ENCODE measurements around the gene MOCS3.

The MOCS3 gene

DNA sequence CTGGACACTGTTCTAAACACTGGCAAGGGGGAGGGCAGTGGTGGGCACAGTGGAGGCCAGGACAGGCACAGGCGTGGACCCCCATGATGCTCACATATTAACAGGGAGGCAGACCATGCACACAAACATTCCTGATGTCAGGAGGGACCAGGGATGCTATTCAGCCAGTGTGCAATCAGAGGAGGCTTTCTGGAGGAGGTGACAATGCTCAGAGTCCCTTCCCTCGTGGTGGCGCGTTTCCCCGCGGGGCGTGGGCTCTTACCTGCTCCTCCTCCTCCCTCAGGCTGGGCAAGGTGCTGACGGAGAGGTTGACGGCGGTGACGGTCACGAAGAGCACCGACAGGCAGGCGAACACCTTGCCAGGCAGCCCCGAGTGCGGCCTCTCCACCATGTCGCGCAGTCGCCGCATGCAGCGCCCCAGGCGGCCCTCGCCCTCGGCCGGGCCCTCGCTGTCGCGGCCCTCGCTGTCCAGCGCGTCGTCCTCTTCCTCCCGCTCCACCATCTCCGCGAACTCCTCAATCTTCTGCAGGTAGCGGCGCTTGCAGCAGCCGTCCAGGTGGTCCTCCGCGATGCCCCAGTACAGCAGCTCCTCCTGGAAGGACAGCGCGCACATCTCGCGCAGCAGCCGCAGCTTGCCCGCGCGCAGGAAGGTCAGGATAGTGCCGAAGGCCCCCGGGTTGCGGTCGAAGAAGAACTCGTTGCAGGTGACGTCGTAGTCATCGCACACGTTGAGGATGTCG, 50.9 kb downstream of the MOCS3 start:
- DNase-seq (ENCODE audit: low read depth in 4 of 4, low spot score in 1 of 4): no peak

DNA sequence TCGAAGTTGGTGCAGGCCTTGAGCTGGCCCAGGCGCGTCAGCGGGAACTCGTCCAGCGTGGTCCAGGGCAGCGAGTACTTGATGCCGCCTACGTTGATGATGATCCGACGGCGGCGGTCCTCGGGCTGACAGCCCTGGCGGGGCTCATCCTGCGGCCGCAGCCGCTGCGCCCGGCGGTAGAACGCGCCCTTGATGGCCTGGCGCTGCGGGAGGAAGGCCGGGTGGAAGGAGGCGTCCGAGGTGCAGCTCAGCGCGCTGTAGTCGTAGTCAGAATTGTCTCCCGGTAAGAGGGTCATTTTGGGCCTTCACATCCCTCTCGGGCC, 51.4 kb downstream of the MOCS3 start:
- no peak for DNase-seq (ENCODE audit: low read depth in 4 of 4, low spot score in 1 of 4)

- no peak for DNase-seq (ENCODE audit: low read depth in 4 of 4, low spot score in 1 of 4)
Measured at GRCh38 chr20:51010932-51011331, 52.3 kb downstream of the MOCS3 start.

- DNase-seq (ENCODE audit: low read depth in 4 of 4, low spot score in 1 of 4): no peak
Measured at GRCh38 chr20:51011479-51011878, 52.9 kb downstream of the MOCS3 start.

DNA sequence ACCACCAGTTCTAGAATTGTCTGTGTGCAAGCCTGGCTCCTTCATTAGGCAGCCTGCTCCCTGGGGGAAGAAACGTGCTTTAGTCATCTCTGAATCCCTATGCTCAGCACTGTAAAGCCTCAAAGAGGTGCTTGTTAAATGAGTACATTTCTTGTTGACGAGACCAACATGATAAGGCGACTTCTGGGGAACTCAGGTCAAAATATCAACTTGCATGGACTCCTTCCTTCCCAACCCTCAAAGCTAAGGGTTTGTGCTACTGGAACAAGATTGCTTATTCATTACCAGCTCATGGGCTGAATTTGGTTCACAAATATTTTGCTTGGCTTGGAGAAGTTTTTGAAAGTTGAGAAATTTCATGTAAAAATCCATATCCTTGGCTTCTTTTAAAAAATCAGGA, 53.7 kb downstream of the MOCS3 start:
- DNase-seq (ENCODE audit: low read depth in 4 of 4, low spot score in 1 of 4): no peak

All from stimulated activated CD4-positive, alpha-beta T cell treated with anti-CD3 and anti-CD28 coated beads, Interleukin-1b, Interleukin-23, amount 100 ng/mL, for 24 hours (primary cell).